Gastrocnemius medialis (tissue), 4 donors: ENCODE results near the gene LINGO3. TPM values are rescaled to one million over a fixed set of nuclear protein-coding genes. Genes with fewer than 3 reads are reported as not detected.

Experiments used
- ATAC-seq, 2 donors: fragments of 150-250 bp; one replicate each; pipeline ENCODE4 v1.9.1; 2016
- DNase-seq, 2 donors: peaks; one replicate each; pipeline ENCODE4 v3.0.0-alpha.2; 2019
- H3K27ac ChIP-seq, 4 donors: fragments of 200-600 bp; sonication (generic); 1 replicate in 1 of 4; 2 replicates in 3 of 4; pipeline ENCODE4 v1.5.1; 2016 to 2018; ENCODE audit warnings: mild to moderate bottlenecking in 2 of 4, moderate library complexity in 1 of 4
- H3K27me3 ChIP-seq, 3 donors: fragments of 200-600 bp; sonication (generic) in 2 of 3; 1 replicate in 1 of 3; 2 replicates in 2 of 3; pipeline versions ENCODE4 v1.5.1 to v1.6.0; 2016 to 2019; ENCODE audit warnings: mild to moderate bottlenecking in 1 of 3, moderate library complexity in 1 of 3
- H3K36me3 ChIP-seq, 2 donors: fragments of 200-600 bp; sonication (generic) in 1 of 2; one replicate each; pipeline ENCODE4 v1.5.1; 2017 to 2018
- H3K4me1 ChIP-seq, 2 donors: fragments of 200-600 bp; sonication (generic) in 1 of 2; one replicate each; pipeline ENCODE4 v1.5.1; 2016 to 2017; ENCODE audit warnings: mild to moderate bottlenecking in 2 of 2
- H3K4me3 ChIP-seq, 4 donors: fragments of 200-600 bp; sonication (generic) in 3 of 4; 1 replicate in 1 of 4; 2 replicates in 3 of 4; pipeline ENCODE4 v1.5.1; 2016 to 2019; ENCODE audit warnings: mild to moderate bottlenecking in 2 of 4
- H3K9me3 ChIP-seq, 3 donors: fragments of 200-600 bp; sonication (generic) in 2 of 3; 1 replicate in 1 of 3; 2 replicates in 2 of 3; pipeline ENCODE4 v1.5.1; 2016 to 2019
- CTCF ChIP-seq, 5 experiments: fragments of 450-650 bp in 3 of 5; fragments of 200-600 bp in 2 of 5; sonication (generic) in 2 of 5; IDR thresholded peaks in 4 of 5; conservative IDR thresholded peaks in 1 of 5; 1 replicate in 4 of 5; 2 replicates in 1 of 5; pipeline ENCODE4 v1.5.1; 2016 to 2019; ENCODE audit warnings: antibody characterized with exemption in 5 of 5, mild to moderate bottlenecking in 3 of 5, moderate library complexity in 3 of 5
- POLR2A ChIP-seq, 2 donors: fragments of 450-650 bp; IDR thresholded peaks; one replicate each; pipeline ENCODE4 v1.6.1; 2017; ENCODE audit warnings: antibody characterized with exemption in 2 of 2, mild to moderate bottlenecking in 2 of 2, moderate library complexity in 2 of 2
- in situ Hi-C, 4 donors: fragments of 200-750 bp; cut with MboI; loops; one replicate each; pipeline versions ENCODE4 v1.15.0 to v1.8.0; 2017; ENCODE audit warnings: low sequenced_read_pairs in 4 of 4
- intact Hi-C: fragments of 100-400 bp; cut with DNase I; formaldehyde crosslinking; loops from one replicate; pipeline ENCODE4 v1.15.1; 2023; ENCODE audit warnings: low total_unique reads
- total RNA-seq, 4 donors: library from RNA; depleted of rRNA; stranded (reverse); fragments of >200 nt; gene quantifications; one replicate each; pipeline versions ENCODE4 v1.1.0 to v1.2.3, GENCODE V29; 2016

The LINGO3 gene
- total RNA-seq, 4 donors from 2014 or later = not detected

GRCh38 chr19:2329149-2329478, 21.2 kb upstream of the LINGO3 start:
- TF ChIP-seq POLR2A (IDR thresholded peaks at IDR 0.05) (no peak), CTCF (IDR thresholded peaks at IDR 0.05 in 4 of 5, conservative IDR thresholded peaks at IDR 0.05 in 1 of 5) (no peak)
- Histone ChIP-seq H3K27me3 (no peaks in the 10 kb centered on the region), H3K4me3 (peak overlapping the region; percentile 73 to 84 (median 78)), H3K9me3 (no peaks in the 10 kb centered on the region), H3K4me1 (peaks cover 58 to 59% of the 10 kb centered on the region in 2 donors), H3K36me3 (peaks cover 0 to 9% of the 10 kb centered on the region in 2 donors), H3K27ac (peak overlapping the region; percentile 81 to 96 (median 91))
- in situ Hi-C loops (loop anchor here in 1 of 4 donors (10.0 kb wide), 1 partner anchor 174 kb away; the partner anchor contains the start of gene AP3D1), intact Hi-C loops (loop anchor here (5.0 kb wide), 1 partner anchor 57 kb away; no protein-coding TSS in a partner anchor)
- DNase-seq = no peak
- no peak for ATAC-seq

GRCh38 chr19:2328401-2329148, 20.6 kb upstream of the LINGO3 start, which contains the start of the genes LSM7 and SPPL2B:
Gene LSM7, minus strand, starts transcription at chr19:2328586. Its CDS starts 20 bp downstream, at chr19:2328566.
Gene SPPL2B, plus strand, starts transcription at chr19:2328684. Its CDS starts 26 bp downstream, at chr19:2328710.
- intact Hi-C loops = loop anchor here (5.0 kb wide), 1 partner anchor 56 kb away; no protein-coding TSS in a partner anchor

GRCh38 chr19:2327773-2328400, 19.9 kb upstream of the LINGO3 start:
- no peaks in the 10 kb centered on the region for H3K27me3 ChIP-seq
- ATAC-seq (no peak), DNase-seq (no peak)
- H3K9me3 ChIP-seq = no peaks in the 10 kb centered on the region
- peaks cover 0 to 20% of the 10 kb centered on the region in 2 donors for H3K36me3 ChIP-seq
- intact Hi-C loops = loop anchor here (5.0 kb wide), 1 partner anchor 56 kb away; no protein-coding TSS in a partner anchor
- in situ Hi-C loops = loop anchor here in 1 of 4 donors (10.0 kb wide), 1 partner anchor 173 kb away; the partner anchor contains the start of gene AP3D1
- peaks cover 50% of the 10 kb centered on the region in 2 donors for H3K4me1 ChIP-seq
- TF ChIP-seq POLR2A (IDR thresholded peaks at IDR 0.05) = no peak
- no peak for TF ChIP-seq CTCF (IDR thresholded peaks at IDR 0.05 in 4 of 5, conservative IDR thresholded peaks at IDR 0.05 in 1 of 5)
- H3K4me3 ChIP-seq = peak overlapping the region; percentile 73 to 84 (median 78)
- H3K27ac ChIP-seq = peak overlapping the region; percentile 81 to 96 (median 91)

More at GRCh38 chr19:2328401-2329148, 20.6 kb upstream of the LINGO3 start, which contains the start of the genes LSM7 and SPPL2B:
- in situ Hi-C loops = loop anchor here in 1 of 4 donors (10.0 kb wide), 1 partner anchor 174 kb away; the partner anchor contains the start of gene AP3D1
- ATAC-seq = peak; percentile 54 to 77
- peak within 1 kb of the TSS; percentile 73 to 84 (median 78) for H3K4me3 ChIP-seq
- H3K9me3 ChIP-seq = no peaks in the 10 kb centered on the region
- peak; percentile 82 to 89 for DNase-seq
- peaks cover 55% of the 10 kb centered on the region in 2 donors for H3K4me1 ChIP-seq
- no peaks in the 10 kb centered on the region for H3K27me3 ChIP-seq
- TF ChIP-seq POLR2A (IDR thresholded peaks at IDR 0.05) = peak; percentile 97
- TF ChIP-seq CTCF (IDR thresholded peaks at IDR 0.05 in 4 of 5, conservative IDR thresholded peaks at IDR 0.05 in 1 of 5) = peak in 1 of 5 experiments; percentile 10
- peak within 1 kb of the TSS; percentile 81 to 96 (median 91) for H3K27ac ChIP-seq
- peaks cover 0 to 13% of the 10 kb centered on the region in 2 donors for H3K36me3 ChIP-seq

- in situ Hi-C loops = loop anchor here in 1 of 4 donors (10.0 kb wide), 1 partner anchor 172 kb away; the partner anchor contains the start of gene AP3D1
These were observed 18.9 kb upstream of the LINGO3 start for GRCh38 chr19:2326699-2327360.

More at GRCh38 chr19:2326699-2327360, 18.9 kb upstream of the LINGO3 start:
- H3K36me3 ChIP-seq = peaks cover 0 to 27% of the 10 kb centered on the region in 2 donors
- H3K27me3 ChIP-seq = no peaks in the 10 kb centered on the region
- peak overlapping the region in 1 of 4 donors; percentile 75 for H3K4me3 ChIP-seq
- no peak overlapping the region for H3K27ac ChIP-seq
- H3K4me1 ChIP-seq = peaks cover 39 to 40% of the 10 kb centered on the region in 2 donors
- intact Hi-C loops = loop anchor here (5.0 kb wide), 1 partner anchor 55 kb away; no protein-coding TSS in a partner anchor
- DNase-seq = no peak
- ATAC-seq = no peak
- TF ChIP-seq POLR2A (IDR thresholded peaks at IDR 0.05) = no peak
- no peak for TF ChIP-seq CTCF (IDR thresholded peaks at IDR 0.05 in 4 of 5, conservative IDR thresholded peaks at IDR 0.05 in 1 of 5)
- no peaks in the 10 kb centered on the region for H3K9me3 ChIP-seq
